Mammary epithelial cell (primary cell): ENCODE results near the gene PON3.

Source experiments
- EZH2 ChIP-seq: IDR thresholded peaks from 2 replicates; pipeline ENCODE4 v1.6.1; 2012; ENCODE audit warnings: low read length, inconsistent platforms, borderline replicate concordance
- TF ChIP-seq, protein P1 (sequence below), 2 donors: IDR thresholded peaks in 1 of 2; conservative IDR thresholded peaks in 1 of 2; 2 replicates each; pipeline ENCODE4 v1.5.1; 2011 to 2012; ENCODE audit warnings: inconsistent platforms in 2 of 2, low read length in 2 of 2, mild to moderate bottlenecking in 2 of 2, control low read depth in 1 of 2, low read depth in 1 of 2; ENCODE audit not compliant: insufficient read depth in 1 of 2; ENCODE audit errors: extremely low read depth in 1 of 2

DNA sequence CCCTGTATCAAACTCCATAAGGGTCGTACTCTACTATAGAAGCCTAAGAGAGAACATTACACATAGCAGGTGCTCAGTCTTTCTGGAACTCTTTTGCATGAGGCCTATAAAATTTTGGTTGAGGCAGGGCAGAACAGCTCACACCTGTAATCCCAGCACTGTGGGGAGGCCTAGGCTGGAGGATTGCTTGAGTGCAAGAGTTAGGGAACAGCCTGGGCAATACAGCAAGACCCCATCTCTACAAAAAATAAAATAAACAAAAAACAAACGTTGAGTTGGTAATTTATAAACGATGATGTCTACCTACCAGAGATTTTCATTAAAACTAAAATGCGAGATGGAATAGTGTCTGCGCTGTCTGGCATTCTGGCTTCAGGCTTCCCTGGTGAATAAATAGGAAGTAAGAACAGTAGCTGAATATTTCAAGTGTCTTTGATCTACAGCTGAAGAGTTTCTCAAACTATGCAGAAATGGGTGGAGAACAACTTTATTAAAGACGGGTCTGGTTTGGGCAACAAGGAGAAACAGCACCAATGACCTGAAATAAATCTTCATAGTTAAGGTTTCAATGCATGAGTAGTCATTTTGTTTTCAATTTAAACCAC is 37.9 kb upstream of the PON3 start:
- TF ChIP-seq, protein P1, sequence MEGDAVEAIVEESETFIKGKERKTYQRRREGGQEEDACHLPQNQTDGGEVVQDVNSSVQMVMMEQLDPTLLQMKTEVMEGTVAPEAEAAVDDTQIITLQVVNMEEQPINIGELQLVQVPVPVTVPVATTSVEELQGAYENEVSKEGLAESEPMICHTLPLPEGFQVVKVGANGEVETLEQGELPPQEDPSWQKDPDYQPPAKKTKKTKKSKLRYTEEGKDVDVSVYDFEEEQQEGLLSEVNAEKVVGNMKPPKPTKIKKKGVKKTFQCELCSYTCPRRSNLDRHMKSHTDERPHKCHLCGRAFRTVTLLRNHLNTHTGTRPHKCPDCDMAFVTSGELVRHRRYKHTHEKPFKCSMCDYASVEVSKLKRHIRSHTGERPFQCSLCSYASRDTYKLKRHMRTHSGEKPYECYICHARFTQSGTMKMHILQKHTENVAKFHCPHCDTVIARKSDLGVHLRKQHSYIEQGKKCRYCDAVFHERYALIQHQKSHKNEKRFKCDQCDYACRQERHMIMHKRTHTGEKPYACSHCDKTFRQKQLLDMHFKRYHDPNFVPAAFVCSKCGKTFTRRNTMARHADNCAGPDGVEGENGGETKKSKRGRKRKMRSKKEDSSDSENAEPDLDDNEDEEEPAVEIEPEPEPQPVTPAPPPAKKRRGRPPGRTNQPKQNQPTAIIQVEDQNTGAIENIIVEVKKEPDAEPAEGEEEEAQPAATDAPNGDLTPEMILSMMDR (conservative IDR thresholded peaks at IDR 0.05 in 1 of 2, IDR thresholded peaks at IDR 0.05 in 1 of 2; ENCODE audit: extremely low read depth in 1 of 2, insufficient read depth in 1 of 2, low read depth in 1 of 2, low read length in 2 of 2) = no peak
- TF ChIP-seq EZH2 = no peak
